H1 (cell line): ENCODE measurements around the gene DGKI.

Source experiments
- ASH2L ChIP-seq: fragments of 200-600, 300-600 bp; sonication (generic); IDR thresholded peaks from one replicate; pipeline ENCODE4 v1.7.1; 2017; ENCODE audit warnings: low read length
- BCL11A ChIP-seq, 2 experiments: IDR thresholded peaks; one replicate each; pipeline ENCODE4 v1.6.1; 2011; ENCODE audit warnings: low read depth in 2 of 2, low read length in 2 of 2, mild to moderate bottlenecking in 2 of 2
- CEBPB ChIP-seq: IDR thresholded peaks from 2 replicates; pipeline ENCODE4 v1.6.1; 2012; ENCODE audit warnings: low read depth, low read length
- EP300 ChIP-seq, 2 experiments: IDR thresholded peaks; 1 replicate in 1 of 2; 2 replicates in 1 of 2; pipeline ENCODE4 v1.6.1; 2011 to 2012; ENCODE audit warnings: low read depth in 2 of 2, low read length in 2 of 2, mild to moderate bottlenecking in 2 of 2, borderline replicate concordance in 1 of 2, inconsistent platforms in 1 of 2, moderate library complexity in 1 of 2
- EZH2 ChIP-seq: fragments of 200-600 bp; sonication (generic); IDR thresholded peaks from 2 replicates; pipeline ENCODE4 v1.7.1; 2012; ENCODE audit warnings: low read depth, mild to moderate bottlenecking, moderate library complexity, low read length, inconsistent platforms; ENCODE audit not compliant: severe bottlenecking
- JUN ChIP-seq: IDR thresholded peaks from 2 replicates; pipeline ENCODE4 v1.6.1; 2011; ENCODE audit warnings: low read depth, mild to moderate bottlenecking, improper control_type of control experiment, low read length
- POLR2A ChIP-seq, 2 experiments: IDR thresholded peaks; 1 replicate in 1 of 2; 2 replicates in 1 of 2; pipeline ENCODE4 v1.6.1; 2011; ENCODE audit warnings: low read depth in 2 of 2, low read length in 2 of 2, mild to moderate bottlenecking in 2 of 2; ENCODE audit errors: control extremely low read depth in 1 of 2
- RNF2 ChIP-seq: fragments of 200-900, 300-1000 bp; sonication (generic); IDR thresholded peaks from 2 replicates; pipeline ENCODE4 v1.7.1; 2016; ENCODE audit warnings: borderline replicate concordance, low read depth, mild to moderate bottlenecking, antibody characterized with exemption, low read length; ENCODE audit not compliant: poor library complexity, severe bottlenecking; ENCODE audit errors: missing control alignments
- SIN3A ChIP-seq, 2 experiments: IDR thresholded peaks in 1 of 2; conservative IDR thresholded peaks in 1 of 2; 2 replicates each; pipeline ENCODE4 v1.6.1; 2011 to 2012; ENCODE audit warnings: low read length in 2 of 2, improper control_type of control experiment in 1 of 2, low read depth in 1 of 2, mild to moderate bottlenecking in 1 of 2
- TAF1 ChIP-seq: IDR thresholded peaks from 2 replicates; pipeline ENCODE4 v1.6.1; 2011; ENCODE audit warnings: mild to moderate bottlenecking, low read depth, low read length
- TAF7 ChIP-seq: optimal IDR thresholded peaks from 2 replicates; pipeline ENCODE3; 2011; ENCODE audit warnings: low read depth, mild to moderate bottlenecking, inconsistent platforms, low read length, moderate library complexity, borderline replicate concordance
- TF ChIP-seq, protein P1 (sequence below), 3 experiments: IDR thresholded peaks; 1 replicate in 2 of 3; 2 replicates in 1 of 3; pipeline versions ENCODE4 v1.5.1 to v1.6.1; 2011; ENCODE audit warnings: low read length in 3 of 3, mild to moderate bottlenecking in 3 of 3, inconsistent platforms in 2 of 3, low read depth in 1 of 3, moderate library complexity in 1 of 3; ENCODE audit not compliant: insufficient read depth in 1 of 3; ENCODE audit errors: control extremely low read depth in 1 of 3
- TF ChIP-seq, protein P2 (sequence below): IDR thresholded peaks from 2 replicates; pipeline ENCODE4 v1.6.1; 2011; ENCODE audit warnings: low read length, improper control_type of control experiment
- TF ChIP-seq, protein P3 (sequence below): IDR thresholded peaks from 2 replicates; pipeline ENCODE4 v1.6.1; 2012; ENCODE audit warnings: inconsistent platforms

DNA sequence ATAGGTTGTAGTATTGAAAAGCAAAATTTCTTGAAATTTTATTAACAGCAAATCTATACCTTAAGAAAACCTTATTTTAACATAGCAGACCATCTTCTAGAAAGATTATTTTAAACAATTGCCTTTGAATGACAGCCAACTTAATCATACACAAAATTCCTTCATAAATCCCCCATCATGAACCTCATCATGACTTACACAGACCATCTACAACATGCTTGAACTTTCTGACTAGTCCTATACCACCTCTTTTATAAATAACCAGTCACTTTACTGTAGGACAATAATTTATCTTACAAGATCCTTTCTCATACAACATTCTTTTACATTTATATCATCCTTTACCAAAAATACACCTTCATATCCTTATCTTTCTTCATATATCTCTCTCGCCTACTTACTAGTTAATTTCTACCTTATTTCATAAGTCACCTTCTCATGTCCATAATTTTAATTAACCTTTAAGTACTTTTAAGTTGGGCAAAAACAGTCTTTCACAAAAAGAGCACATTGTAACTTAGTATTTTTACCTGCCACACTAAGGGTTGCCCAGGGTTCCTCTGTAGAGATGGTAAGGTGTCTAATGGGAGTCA lies 486.6 kb downstream of the DGKI start:
- TF ChIP-seq, protein P1, sequence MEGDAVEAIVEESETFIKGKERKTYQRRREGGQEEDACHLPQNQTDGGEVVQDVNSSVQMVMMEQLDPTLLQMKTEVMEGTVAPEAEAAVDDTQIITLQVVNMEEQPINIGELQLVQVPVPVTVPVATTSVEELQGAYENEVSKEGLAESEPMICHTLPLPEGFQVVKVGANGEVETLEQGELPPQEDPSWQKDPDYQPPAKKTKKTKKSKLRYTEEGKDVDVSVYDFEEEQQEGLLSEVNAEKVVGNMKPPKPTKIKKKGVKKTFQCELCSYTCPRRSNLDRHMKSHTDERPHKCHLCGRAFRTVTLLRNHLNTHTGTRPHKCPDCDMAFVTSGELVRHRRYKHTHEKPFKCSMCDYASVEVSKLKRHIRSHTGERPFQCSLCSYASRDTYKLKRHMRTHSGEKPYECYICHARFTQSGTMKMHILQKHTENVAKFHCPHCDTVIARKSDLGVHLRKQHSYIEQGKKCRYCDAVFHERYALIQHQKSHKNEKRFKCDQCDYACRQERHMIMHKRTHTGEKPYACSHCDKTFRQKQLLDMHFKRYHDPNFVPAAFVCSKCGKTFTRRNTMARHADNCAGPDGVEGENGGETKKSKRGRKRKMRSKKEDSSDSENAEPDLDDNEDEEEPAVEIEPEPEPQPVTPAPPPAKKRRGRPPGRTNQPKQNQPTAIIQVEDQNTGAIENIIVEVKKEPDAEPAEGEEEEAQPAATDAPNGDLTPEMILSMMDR (IDR thresholded peaks at IDR 0.05; ENCODE audit: control extremely low read depth in 1 of 3, insufficient read depth in 1 of 3, low read depth in 1 of 3, low read length in 3 of 3), result no peak
- TF ChIP-seq, protein P2, sequence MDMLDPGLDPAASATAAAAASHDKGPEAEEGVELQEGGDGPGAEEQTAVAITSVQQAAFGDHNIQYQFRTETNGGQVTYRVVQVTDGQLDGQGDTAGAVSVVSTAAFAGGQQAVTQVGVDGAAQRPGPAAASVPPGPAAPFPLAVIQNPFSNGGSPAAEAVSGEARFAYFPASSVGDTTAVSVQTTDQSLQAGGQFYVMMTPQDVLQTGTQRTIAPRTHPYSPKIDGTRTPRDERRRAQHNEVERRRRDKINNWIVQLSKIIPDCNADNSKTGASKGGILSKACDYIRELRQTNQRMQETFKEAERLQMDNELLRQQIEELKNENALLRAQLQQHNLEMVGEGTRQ, result no peak
- no peak for TF ChIP-seq JUN
- TF ChIP-seq POLR2A (IDR thresholded peaks at IDR 0.05; ENCODE audit: control extremely low read depth in 1 of 2, low read depth in 2 of 2, low read length in 2 of 2), result no peak
- no peak; the same call in 1 of the 2 replicates for TF ChIP-seq CEBPB
- TF ChIP-seq BCL11A (IDR thresholded peaks at IDR 0.05; ENCODE audit: low read depth in 2 of 2, low read length in 2 of 2), result no peak
- no peak for TF ChIP-seq EZH2
- TF ChIP-seq RNF2, result no peak
- TF ChIP-seq TAF7, result no peak
- TF ChIP-seq, protein P3, sequence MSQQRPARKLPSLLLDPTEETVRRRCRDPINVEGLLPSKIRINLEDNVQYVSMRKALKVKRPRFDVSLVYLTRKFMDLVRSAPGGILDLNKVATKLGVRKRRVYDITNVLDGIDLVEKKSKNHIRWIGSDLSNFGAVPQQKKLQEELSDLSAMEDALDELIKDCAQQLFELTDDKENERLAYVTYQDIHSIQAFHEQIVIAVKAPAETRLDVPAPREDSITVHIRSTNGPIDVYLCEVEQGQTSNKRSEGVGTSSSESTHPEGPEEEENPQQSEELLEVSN, result no peak
- TF ChIP-seq SIN3A (conservative IDR thresholded peaks at IDR 0.05 in 1 of 2, IDR thresholded peaks at IDR 0.05 in 1 of 2; ENCODE audit: low read depth in 1 of 2, low read length in 2 of 2), result no peak
- TF ChIP-seq EP300 (IDR thresholded peaks at IDR 0.05; ENCODE audit: borderline replicate concordance in 1 of 2, low read depth in 2 of 2, low read length in 2 of 2), result no peak
- TF ChIP-seq TAF1, result no peak
- TF ChIP-seq ASH2L, result no peak
